NCI-H446 (cell line): ENCODE data around the gene RGMB.

ENCODE experiments used
- DNase-seq, 2 experiments: peaks; one replicate each; lab custom pipeline; 2025; lab: John Stamatoyannopoulos, UW

The RGMB gene

DNA sequence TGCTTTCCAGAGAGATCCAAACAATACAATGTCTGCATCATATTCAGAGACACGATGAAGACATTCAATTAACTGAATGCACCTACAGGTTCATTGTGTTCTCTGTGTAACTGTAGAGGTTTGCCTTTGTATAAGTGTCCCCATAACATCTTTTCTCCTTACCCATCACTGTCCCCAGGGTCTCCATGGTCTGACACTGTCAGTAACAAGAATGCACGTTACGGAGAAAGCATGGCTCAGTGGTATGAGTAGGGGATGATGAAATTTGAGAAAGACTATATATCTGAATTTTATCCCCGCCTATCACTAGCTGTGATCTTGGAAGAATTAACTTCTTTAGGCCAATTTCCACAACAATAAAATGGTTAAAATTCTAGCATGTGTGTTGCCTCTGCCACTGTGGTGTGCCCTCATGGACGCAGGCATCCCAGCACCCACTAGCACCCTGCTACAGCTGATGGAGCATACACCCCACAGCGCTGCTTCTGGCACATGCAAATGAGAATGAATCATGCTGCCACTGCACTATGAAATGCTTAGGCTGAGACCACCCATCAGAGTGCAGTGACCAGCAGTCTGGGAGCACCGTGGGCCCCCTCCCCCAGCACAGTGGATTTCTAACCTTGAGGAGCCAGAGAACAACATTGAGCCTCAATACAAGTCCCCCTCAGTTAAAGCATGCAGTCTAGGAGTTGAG is 54.3 kb downstream of the RGMB start:
- no peak for DNase-seq

DNA sequence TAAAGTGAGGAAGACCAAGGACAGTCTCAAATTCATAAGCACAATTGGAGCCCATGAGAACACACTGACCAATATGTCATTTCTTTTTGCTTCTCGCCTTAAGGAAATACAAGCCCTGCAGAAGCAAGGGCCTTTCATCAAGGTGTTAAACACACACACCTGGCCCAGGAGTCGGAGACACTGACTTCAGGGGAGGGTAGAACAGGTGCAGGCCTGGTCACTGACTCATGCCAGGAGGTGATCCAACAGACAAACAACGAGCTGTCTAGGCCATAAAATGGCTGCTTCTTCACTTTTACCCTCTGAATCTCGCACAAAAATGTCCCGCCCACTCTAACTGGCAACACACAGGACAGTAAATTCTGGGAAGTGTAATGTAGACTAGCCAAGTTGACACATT is 62.7 kb downstream of the RGMB start:
- DNase-seq = no peak

- no peak for DNase-seq
These were observed 66.3 kb downstream of the RGMB start for GRCh38 chr5:98839469-98840383.

GRCh38 chr5:98840946-98841345 is 67.5 kb downstream of the RGMB start:
- DNase-seq = no peak

GRCh38 chr5:98843481-98843880 is 70.0 kb downstream of the RGMB start:
- no peak for DNase-seq

GRCh38 chr5:98844865-98845264 is 71.4 kb downstream of the RGMB start:
- no peak for DNase-seq

DNA sequence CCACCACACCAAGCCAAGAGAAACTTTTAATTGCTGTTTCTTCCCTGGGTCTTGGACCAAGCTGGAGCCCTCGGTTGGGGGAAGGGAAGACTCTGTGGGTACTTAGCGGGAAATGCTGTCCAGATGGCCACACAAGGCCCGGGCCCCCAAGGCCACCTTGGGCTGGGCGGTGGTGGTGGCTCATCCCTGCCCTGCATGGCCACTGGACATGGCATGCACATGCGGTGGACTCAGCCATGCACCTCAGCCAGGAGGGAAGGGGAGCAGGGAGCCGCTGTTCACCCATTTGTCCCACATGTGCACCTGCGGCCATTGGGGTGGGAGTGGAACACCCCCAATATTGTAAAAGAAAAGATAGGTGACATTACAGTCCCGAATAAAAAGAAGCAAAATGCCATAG is 72.4 kb downstream of the RGMB start:
- no peak for DNase-seq
